GM23338 (cell line): ENCODE results near the gene EMCN. TPM values are rescaled to one million over a fixed set of nuclear protein-coding genes. Genes with fewer than 3 reads are reported as not detected.

Experiments used
- ATAC-seq: fragments of 200-7000 bp; cut with Tn5 transposase; 3 replicates; pipeline ENCODE4 v1.9.1; 2020
- DNase-seq: peaks from one replicate; pipeline ENCODE4 v3.0.0-alpha.2; 2015; ENCODE audit warnings: low spot score
- H2AFZ ChIP-seq: fragments of 200-600 bp; sonication (generic); 2 replicates; pipeline ENCODE4 v1.8.0; 2016; ENCODE audit warnings: antibody characterized with exemption, mild to moderate bottlenecking, moderate library complexity
- H3F3A ChIP-seq: fragments of 200-600 bp; sonication (generic); replicated peaks from 2 replicates; pipeline ENCODE4 v1.8.0; 2017; ENCODE audit warnings: antibody characterized with exemption, mixed run types, low read depth
- H3K27ac ChIP-seq: fragments of 200-600 bp; sonication (generic); 2 replicates; pipeline ENCODE4 v1.6.1; 2016; ENCODE audit warnings: low read depth
- H3K27me3 ChIP-seq: fragments of 200-600 bp; sonication (generic); 2 replicates; pipeline ENCODE4 v1.8.0; 2016; ENCODE audit warnings: mild to moderate bottlenecking, mixed run types, moderate library complexity; ENCODE audit not compliant: insufficient read depth
- H3K36me3 ChIP-seq: fragments of 200-600 bp; sonication (generic); 2 replicates; pipeline ENCODE4 v1.8.0; 2016; ENCODE audit warnings: mild to moderate bottlenecking; ENCODE audit not compliant: insufficient read depth
- H3K4me1 ChIP-seq: fragments of 200-600 bp; sonication (generic); 2 replicates; pipeline ENCODE4 v1.8.0; 2016; ENCODE audit warnings: mild to moderate bottlenecking, moderate library complexity; ENCODE audit not compliant: insufficient read depth
- H3K4me2 ChIP-seq: fragments of 200-600 bp; sonication (generic); 2 replicates; pipeline ENCODE4 v1.7.1; 2017; ENCODE audit warnings: mixed run types
- H3K4me3 ChIP-seq: fragments of 200-600 bp; sonication (generic); 2 replicates; pipeline ENCODE4 v1.6.1; 2016; ENCODE audit warnings: mixed run types
- H3K79me2 ChIP-seq: fragments of 200-600 bp; sonication (generic); replicated peaks from 2 replicates; pipeline ENCODE4 v1.8.0; 2017; ENCODE audit warnings: mild to moderate bottlenecking; ENCODE audit not compliant: insufficient read depth
- H3K9me2 ChIP-seq: fragments of 200-600 bp; sonication (generic); 2 replicates; pipeline ENCODE4 v1.8.0; 2017; ENCODE audit not compliant: insufficient read depth
- H4K20me1 ChIP-seq: fragments of 200-600 bp; sonication (generic); replicated peaks from 2 replicates; pipeline ENCODE4 v1.8.0; 2017; ENCODE audit warnings: mild to moderate bottlenecking; ENCODE audit not compliant: insufficient read depth
- H3K27ac Mint-ChIP-seq: 2 replicates; pipeline ENCODE4 v1.8.0; 2020; ENCODE audit warnings: inconsistent platforms, mild to moderate bottlenecking, moderate library complexity, mixed read lengths
- H3K27me3 Mint-ChIP-seq: 3 replicates; pipeline ENCODE4 v1.8.0; 2022; ENCODE audit warnings: low read depth, mild to moderate bottlenecking, moderate library complexity, mixed read lengths, inconsistent platforms; ENCODE audit not compliant: insufficient read depth, poor library complexity
- H3K36me3 Mint-ChIP-seq: 3 replicates; pipeline ENCODE4 v1.8.0; 2021; ENCODE audit warnings: low read depth, mild to moderate bottlenecking, inconsistent platforms, moderate library complexity, mixed read lengths
- H3K4me1 Mint-ChIP-seq: 3 replicates; pipeline ENCODE4 v1.8.0; 2020; ENCODE audit warnings: mild to moderate bottlenecking, inconsistent platforms, mixed read lengths
- H3K4me3 Mint-ChIP-seq: 3 replicates; pipeline ENCODE4 v1.8.0; 2021; ENCODE audit warnings: moderate library complexity, mild to moderate bottlenecking, inconsistent platforms, mixed read lengths
- H3K9me3 Mint-ChIP-seq: 3 replicates; pipeline ENCODE4 v1.8.0; 2020; ENCODE audit warnings: moderate library complexity, mild to moderate bottlenecking, inconsistent platforms, mixed read lengths
- CREB1 ChIP-seq: fragments of 250-450 bp; sonication (Bioruptor Pico); IDR thresholded peaks from 2 replicates; pipeline ENCODE4 v1.5.0; 2020; ENCODE audit warnings: low read depth, mild to moderate bottlenecking, moderate library complexity
- EZH2 ChIP-seq: fragments of 200-600 bp; sonication (generic); IDR thresholded peaks from one replicate; pipeline ENCODE4 v1.8.0; 2017; ENCODE audit warnings: antibody characterized with exemption, mild to moderate bottlenecking, low read depth; ENCODE audit not compliant: unreplicated experiment
- EZH2phosphoT487 ChIP-seq: fragments of 200-600 bp; sonication (generic); IDR thresholded peaks from one replicate; pipeline ENCODE4 v1.8.1; 2018; ENCODE audit warnings: antibody characterized with exemption; ENCODE audit not compliant: unreplicated experiment
- JUNB ChIP-seq: IDR thresholded peaks from one replicate; pipeline ENCODE4 v1.6.1; 2016; ENCODE audit warnings: antibody characterized with exemption; ENCODE audit not compliant: unreplicated experiment
- NANOG ChIP-seq: IDR thresholded peaks from 2 replicates; pipeline ENCODE4 v1.6.1; 2016; ENCODE audit warnings: antibody characterized with exemption, borderline replicate concordance
- POLR2AphosphoS5 ChIP-seq: IDR thresholded peaks from 2 replicates; pipeline ENCODE4 v1.6.1; 2016; ENCODE audit warnings: antibody characterized with exemption, low read depth
- STAT1 ChIP-seq: IDR thresholded peaks from one replicate; pipeline ENCODE4 v1.6.1; 2016; ENCODE audit warnings: antibody characterized with exemption; ENCODE audit not compliant: unreplicated experiment
- ZNF114 ChIP-seq: fragments of 250-450 bp; sonication (Bioruptor Pico); IDR thresholded peaks from 2 replicates; pipeline ENCODE4 v1.5.0; 2020; ENCODE audit warnings: mild to moderate bottlenecking, moderate library complexity
- ZNF331 ChIP-seq: fragments of 250-450 bp; sonication (Bioruptor Pico); IDR thresholded peaks from 2 replicates; pipeline ENCODE4 v1.5.0; 2020; ENCODE audit warnings: low read depth, mild to moderate bottlenecking, moderate library complexity
- ZNF462 ChIP-seq: fragments of 250-450 bp; sonication (Bioruptor Pico); IDR thresholded peaks from 2 replicates; pipeline ENCODE4 v1.5.0; 2020; ENCODE audit warnings: mild to moderate bottlenecking, moderate library complexity
- long read RNA-seq: library from polyadenylated mRNA; unstranded; transcript quantifications from one replicate; pipeline ENCODE4 v2.0.0, GENCODE V29; 2020; ENCODE audit not compliant: unreplicated experiment
- polyA plus RNA-seq: library from polyadenylated mRNA; unstranded; fragments of >200 nt; fragmentation: Nextera tagmentation; extraction: Ambion mirVana; gene quantifications from 2 replicates; pipeline ENCODE4 v1.2.1, GENCODE V29; 2016
- total RNA-seq: library from RNA; depleted of rRNA; stranded (reverse); fragments of >200 nt; shearing (Covaris generic); gene quantifications from 2 replicates; pipeline ENCODE4 v1.2.3, GENCODE V29; 2014; rRNA removed
- TF ChIP-seq, protein P1 (sequence below): IDR thresholded peaks from 2 replicates; pipeline ENCODE4 v1.6.1; 2016; ENCODE audit warnings: antibody characterized with exemption
- TF ChIP-seq, protein P2 (sequence below): IDR thresholded peaks from one replicate; pipeline ENCODE4 v1.6.1; 2018; ENCODE audit warnings: antibody characterized with exemption; ENCODE audit not compliant: unreplicated experiment
- TF ChIP-seq, protein P3 (sequence below), 2 experiments: fragments of 200-600 bp in 1 of 2; sonication (generic) in 1 of 2; conservative IDR thresholded peaks; 2 replicates each; pipeline versions ENCODE4 v1.5.1 to v1.6.1; 2016 to 2017; ENCODE audit warnings: antibody characterized with exemption in 2 of 2, low read depth in 2 of 2, mild to moderate bottlenecking in 2 of 2, moderate library complexity in 1 of 2

The EMCN gene
- total RNA-seq, result not detected in 2 replicates
- not detected in 2 replicates for polyA plus RNA-seq
- long read RNA-seq, result 0 reads

GRCh38 chr4:100517864-100518341 is at the start of gene EMCN:
EMCN (minus strand) TSS chr4:100518022; CDS start chr4:100517914, 108 bp downstream.
- Histone ChIP-seq H3K4me1 (no peaks in the 10 kb centered on the region), H3K9me2 (no peaks in the 10 kb centered on the region), H3K79me2 (no peaks in the 10 kb centered on the region), H3K36me3 (no peaks in the 10 kb centered on the region), H3K4me3 (no peak within 1 kb of the TSS), H4K20me1 (no peaks in the 10 kb centered on the region), H3K27ac (no peak within 1 kb of the TSS), H3K27me3 (no peaks in the 10 kb centered on the region), H3K4me2 (no peak within 1 kb of the TSS), H3F3A (no peaks in the 10 kb centered on the region), H2AFZ (peak within 1 kb of the TSS; percentile 53; the same call in 1 of the 2 replicates)
- Mint-ChIP-seq H3K4me1 (peaks cover 16% of the 10 kb centered on the region; the same call in 2 of the 3 replicates), H3K27ac (peak within 1 kb of the TSS; percentile 57; the same call in 1 of the 2 replicates), H3K4me3 (no peak within 1 kb of the TSS), H3K27me3 (no peaks in the 10 kb centered on the region), H3K36me3 (no peaks in the 10 kb centered on the region), H3K9me3 (no peaks in the 10 kb centered on the region)
- ATAC-seq (no peak), DNase-seq (no peak)
- TF ChIP-seq CREB1 (CRISPR knock-in tag) (no peak), EZH2phosphoT487 (no peak), JUNB (no peak), POLR2AphosphoS5 (no peak), EZH2 (no peak), NANOG (no peak), ZNF114 (CRISPR knock-in tag) (no peak), ZNF462 (CRISPR knock-in tag) (no peak), STAT1 (no peak), ZNF331 (CRISPR knock-in tag) (no peak)
- TF ChIP-seq, protein P1, sequence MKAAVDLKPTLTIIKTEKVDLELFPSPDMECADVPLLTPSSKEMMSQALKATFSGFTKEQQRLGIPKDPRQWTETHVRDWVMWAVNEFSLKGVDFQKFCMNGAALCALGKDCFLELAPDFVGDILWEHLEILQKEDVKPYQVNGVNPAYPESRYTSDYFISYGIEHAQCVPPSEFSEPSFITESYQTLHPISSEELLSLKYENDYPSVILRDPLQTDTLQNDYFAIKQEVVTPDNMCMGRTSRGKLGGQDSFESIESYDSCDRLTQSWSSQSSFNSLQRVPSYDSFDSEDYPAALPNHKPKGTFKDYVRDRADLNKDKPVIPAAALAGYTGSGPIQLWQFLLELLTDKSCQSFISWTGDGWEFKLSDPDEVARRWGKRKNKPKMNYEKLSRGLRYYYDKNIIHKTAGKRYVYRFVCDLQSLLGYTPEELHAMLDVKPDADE, result no peak
- TF ChIP-seq, protein P2, sequence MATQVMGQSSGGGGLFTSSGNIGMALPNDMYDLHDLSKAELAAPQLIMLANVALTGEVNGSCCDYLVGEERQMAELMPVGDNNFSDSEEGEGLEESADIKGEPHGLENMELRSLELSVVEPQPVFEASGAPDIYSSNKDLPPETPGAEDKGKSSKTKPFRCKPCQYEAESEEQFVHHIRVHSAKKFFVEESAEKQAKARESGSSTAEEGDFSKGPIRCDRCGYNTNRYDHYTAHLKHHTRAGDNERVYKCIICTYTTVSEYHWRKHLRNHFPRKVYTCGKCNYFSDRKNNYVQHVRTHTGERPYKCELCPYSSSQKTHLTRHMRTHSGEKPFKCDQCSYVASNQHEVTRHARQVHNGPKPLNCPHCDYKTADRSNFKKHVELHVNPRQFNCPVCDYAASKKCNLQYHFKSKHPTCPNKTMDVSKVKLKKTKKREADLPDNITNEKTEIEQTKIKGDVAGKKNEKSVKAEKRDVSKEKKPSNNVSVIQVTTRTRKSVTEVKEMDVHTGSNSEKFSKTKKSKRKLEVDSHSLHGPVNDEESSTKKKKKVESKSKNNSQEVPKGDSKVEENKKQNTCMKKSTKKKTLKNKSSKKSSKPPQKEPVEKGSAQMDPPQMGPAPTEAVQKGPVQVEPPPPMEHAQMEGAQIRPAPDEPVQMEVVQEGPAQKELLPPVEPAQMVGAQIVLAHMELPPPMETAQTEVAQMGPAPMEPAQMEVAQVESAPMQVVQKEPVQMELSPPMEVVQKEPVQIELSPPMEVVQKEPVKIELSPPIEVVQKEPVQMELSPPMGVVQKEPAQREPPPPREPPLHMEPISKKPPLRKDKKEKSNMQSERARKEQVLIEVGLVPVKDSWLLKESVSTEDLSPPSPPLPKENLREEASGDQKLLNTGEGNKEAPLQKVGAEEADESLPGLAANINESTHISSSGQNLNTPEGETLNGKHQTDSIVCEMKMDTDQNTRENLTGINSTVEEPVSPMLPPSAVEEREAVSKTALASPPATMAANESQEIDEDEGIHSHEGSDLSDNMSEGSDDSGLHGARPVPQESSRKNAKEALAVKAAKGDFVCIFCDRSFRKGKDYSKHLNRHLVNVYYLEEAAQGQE, result no peak
- TF ChIP-seq, protein P3, sequence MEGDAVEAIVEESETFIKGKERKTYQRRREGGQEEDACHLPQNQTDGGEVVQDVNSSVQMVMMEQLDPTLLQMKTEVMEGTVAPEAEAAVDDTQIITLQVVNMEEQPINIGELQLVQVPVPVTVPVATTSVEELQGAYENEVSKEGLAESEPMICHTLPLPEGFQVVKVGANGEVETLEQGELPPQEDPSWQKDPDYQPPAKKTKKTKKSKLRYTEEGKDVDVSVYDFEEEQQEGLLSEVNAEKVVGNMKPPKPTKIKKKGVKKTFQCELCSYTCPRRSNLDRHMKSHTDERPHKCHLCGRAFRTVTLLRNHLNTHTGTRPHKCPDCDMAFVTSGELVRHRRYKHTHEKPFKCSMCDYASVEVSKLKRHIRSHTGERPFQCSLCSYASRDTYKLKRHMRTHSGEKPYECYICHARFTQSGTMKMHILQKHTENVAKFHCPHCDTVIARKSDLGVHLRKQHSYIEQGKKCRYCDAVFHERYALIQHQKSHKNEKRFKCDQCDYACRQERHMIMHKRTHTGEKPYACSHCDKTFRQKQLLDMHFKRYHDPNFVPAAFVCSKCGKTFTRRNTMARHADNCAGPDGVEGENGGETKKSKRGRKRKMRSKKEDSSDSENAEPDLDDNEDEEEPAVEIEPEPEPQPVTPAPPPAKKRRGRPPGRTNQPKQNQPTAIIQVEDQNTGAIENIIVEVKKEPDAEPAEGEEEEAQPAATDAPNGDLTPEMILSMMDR (conservative IDR thresholded peaks at IDR 0.05; ENCODE audit: low read depth in 2 of 2), result no peak
